Muscle of back (tissue), 13 donors: Measurements from ENCODE around the gene HDAC9. TPM values are rescaled to one million over a fixed set of nuclear protein-coding genes. Genes with fewer than 3 reads are reported as not detected.

Source experiments
- DNase-seq, 3 donors: peaks; one replicate each; pipeline versions ENCODE4 v3.0.0 to v3.0.0-alpha.2; 2013
- long read RNA-seq, 9 donors: transcript quantifications; one replicate each; lab custom pipeline, GENCODE V29; 2026
- polyA plus RNA-seq, 10 donors: library from polyadenylated mRNA; unstranded; fragments of 120-200 nt; gene quantifications; one replicate each; pipeline ENCODE4 v1.2.1, GENCODE V29; 2013; ENCODE audit not compliant: insufficient read length in 10 of 10

Gene HDAC9
- polyA plus RNA-seq = 10 to 100 TPM; 15.2 to 32.0 (median 18.5) TPM
- long read RNA-seq, donor 1 = 0 reads
- long read RNA-seq, donor 2 = 0 reads
- long read RNA-seq, donor 3 = 0 reads
- long read RNA-seq, donor 4, full-length matches to known transcripts = 2 of 2 reads
- long read RNA-seq, donor 4, partial matches to known transcripts = 0 of 2 reads
- long read RNA-seq, donor 4, other reads (novel, unspliced or antisense) = 0 of 2 reads
- long read RNA-seq, donor 5, partial matches to known transcripts = 0 of 26 reads
- long read RNA-seq, donor 5, other reads (novel, unspliced or antisense) = 26 of 26 reads
- long read RNA-seq, donor 6, full-length matches to known transcripts = 1 of 1 reads
- long read RNA-seq, donor 6, partial matches to known transcripts = 0 of 1 reads
- long read RNA-seq, donor 6, other reads (novel, unspliced or antisense) = 0 of 1 reads
- long read RNA-seq, donor 7 = 0 reads
- long read RNA-seq, donor 8, partial matches to known transcripts = 0 of 1 reads
- long read RNA-seq, donor 8, other reads (novel, unspliced or antisense) = 0 of 1 reads
- long read RNA-seq, donor 9 = 0 reads

DNA sequence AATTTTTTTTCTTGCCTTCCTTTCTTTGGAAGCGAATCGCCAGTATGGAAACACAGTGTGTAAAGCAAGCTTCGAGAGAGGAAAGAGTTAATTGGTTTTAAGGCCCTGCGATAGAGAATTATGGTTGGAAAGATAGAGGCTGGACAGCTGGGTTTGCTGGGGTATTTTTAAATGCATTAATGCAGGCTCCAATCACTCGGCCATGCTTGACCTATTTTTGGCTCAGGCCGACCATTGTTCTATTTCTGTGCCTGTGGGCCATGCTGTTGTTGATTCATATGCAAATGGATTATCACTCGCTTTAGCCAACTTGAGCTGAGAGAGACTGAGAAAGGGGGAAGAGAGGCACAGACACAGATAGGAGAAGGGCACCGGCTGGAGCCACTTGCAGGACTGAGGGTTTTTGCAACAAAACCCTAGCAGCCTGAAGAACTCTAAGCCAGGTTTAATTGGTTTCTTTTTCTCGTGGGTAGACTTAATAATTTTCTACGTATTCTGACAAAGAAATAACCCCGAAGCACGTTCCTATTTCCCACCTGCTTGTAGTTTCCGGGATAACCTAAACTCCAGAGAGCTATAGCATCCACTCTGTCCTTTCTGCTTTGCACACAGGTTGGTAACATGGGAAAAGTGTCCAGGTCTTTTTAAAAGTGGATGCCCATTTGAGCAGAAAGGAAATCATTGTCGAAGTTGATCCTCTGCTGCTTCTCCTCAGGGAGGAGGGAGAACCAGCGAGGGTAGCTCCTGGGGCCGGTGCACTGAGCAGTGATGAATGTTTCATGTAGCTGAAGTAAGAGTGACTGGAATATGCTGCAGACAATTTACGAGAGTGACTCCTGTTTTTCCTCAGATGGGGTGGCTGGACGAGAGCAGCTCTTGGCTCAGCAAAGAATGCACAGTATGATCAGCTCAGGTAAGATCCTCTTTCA, at the start of gene HDAC9:
TSS of gene HDAC9 (plus strand) at position 338 of the 929 bp plus-strand sequence. CDS start at position 892, 554 bp downstream.
- DNase-seq = peak; percentile 62 to 77 (median 67)

DNA sequence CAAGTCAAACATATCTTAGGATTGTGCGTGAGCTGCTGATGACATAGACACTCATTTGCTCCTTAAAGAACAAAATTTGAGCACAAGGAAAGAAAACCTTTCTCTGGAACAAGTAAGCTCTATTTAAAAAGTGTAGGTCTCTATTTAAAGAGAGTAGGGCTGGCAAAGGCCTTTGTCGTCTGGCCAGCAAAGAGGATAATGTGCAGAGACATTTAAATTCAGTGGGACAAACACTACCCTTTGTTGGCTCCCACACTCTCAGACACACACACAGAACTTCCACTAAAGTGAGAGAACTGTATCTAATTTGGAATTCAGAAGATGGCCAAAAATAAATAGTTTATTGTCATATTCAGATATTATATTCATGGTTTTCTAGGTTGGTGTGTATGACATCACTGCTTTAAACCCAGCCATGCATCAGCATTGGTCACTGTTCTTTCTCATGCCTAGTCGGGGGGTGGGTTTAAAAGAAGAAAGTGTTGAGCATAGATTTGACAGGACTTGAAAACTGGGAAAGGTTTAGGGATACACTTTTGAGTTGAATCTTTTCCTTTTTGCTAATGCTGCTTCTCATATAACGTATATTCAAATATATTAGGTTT, 49.5 kb upstream of the HDAC9 start:
- peak in 2 of 3 donors; percentile 16 to 32 for DNase-seq

DNA sequence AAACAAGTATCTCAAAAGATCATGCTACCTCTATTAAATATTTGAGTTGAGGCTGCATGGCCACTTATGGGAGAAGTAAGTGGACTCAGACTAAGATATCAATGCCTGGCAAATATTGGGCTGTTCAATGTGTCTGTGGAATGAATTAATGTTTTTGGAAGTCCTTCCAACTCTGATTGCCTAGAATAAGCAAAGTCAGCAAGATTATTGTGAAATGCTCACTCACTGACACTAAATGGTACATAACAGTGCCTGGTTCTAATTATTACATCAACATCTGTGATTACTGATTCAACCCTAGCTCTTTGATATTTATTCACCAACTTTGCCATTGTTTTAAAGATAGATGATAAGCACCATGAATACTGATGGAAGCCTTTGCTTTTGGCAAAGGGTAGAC, 45.5 kb upstream of the HDAC9 start:
- no peak for DNase-seq

DNA sequence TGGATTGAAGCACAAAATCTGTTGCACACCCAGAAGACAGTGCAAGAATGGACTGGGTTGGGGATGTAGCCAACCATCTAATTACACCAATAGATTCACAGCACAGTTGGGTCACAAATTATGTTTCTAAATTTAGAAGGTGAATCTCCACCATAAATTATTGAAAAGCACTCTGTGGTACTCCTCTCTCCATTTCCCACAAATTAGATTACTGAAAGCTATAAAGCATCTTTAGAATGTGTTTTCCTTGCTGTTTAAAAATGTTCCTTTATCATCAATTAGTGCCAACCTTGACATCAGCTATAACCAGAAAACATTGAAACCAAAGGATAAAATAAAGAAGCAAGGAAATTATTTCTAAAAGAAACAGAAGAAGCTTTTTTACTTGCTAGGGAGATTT, 39.9 kb upstream of the HDAC9 start:
- no peak for DNase-seq

DNA sequence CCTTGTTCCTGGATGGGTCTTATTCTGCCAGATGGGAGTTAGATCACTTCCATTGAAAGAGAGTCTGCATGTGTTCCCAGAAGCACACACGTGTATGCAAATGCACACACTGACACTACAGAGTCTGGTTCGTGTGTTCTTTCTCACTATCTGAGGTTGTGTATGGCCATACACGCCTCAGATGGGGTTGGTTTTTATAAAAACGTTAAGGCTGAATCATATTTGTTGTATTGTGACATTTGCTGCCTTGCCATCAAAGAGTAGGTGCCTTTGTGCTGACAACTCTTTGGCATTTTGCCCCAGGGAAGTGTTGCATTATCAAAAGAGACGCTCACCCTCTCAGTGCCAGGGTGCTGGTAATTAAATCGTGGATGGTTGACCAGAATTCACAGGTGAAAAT, 37.7 kb upstream of the HDAC9 start:
- DNase-seq = no peak

DNA sequence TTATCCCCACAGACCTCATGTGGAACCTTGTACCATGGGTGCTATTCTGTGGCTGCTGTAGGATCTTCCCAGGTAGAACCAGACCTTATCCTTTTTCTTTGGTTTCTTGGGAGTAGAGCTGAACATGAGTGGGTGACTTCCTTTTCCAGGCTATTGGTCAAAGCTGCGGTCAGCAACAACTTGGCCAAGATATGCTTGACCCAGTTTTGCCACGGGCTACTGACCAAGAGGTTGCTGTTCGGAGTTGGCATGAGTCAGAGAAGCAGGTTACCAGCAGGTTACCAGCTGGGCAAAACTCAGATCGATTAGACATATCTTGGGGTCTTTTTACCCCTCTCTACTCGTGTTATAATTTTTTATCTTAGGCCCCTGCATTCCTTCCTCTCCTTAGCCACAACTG, 36.7 kb upstream of the HDAC9 start:
- no peak for DNase-seq

DNA sequence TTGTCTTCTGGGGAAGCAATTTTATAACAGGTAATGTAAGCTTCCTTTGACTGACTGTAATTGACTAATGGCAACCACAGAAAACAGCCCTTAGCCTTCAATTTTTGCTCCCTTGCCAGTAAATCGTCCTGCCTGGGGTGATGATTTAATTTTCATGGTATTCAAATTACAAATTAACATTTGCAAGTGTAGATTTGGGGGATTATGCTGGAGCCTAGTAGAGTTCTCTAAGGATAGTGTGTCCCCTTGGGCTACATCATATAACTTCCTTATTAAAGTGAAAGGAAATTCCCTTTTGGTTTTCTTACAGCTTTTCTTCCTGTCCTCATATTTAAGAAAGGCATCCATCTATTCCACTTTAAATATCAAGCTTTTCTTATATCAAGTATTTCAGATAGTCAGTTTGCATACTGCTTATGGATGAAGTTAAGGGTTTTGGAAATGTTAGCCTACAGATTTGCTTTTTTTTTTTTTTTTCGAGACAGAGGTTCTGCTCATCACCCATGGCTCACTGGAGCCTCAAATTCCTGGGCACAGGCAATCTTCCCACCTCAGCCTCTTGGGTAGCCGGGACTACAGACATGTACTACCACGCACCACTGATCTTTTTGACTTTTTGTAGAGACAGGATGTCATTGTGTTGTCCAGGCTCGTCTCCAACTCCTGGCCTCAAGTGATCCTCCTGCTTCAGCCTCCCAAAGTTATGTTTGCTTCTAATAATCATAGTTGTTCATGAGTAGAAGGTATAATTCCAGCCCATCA, 35.9 kb upstream of the HDAC9 start:
- no peak for DNase-seq

DNA sequence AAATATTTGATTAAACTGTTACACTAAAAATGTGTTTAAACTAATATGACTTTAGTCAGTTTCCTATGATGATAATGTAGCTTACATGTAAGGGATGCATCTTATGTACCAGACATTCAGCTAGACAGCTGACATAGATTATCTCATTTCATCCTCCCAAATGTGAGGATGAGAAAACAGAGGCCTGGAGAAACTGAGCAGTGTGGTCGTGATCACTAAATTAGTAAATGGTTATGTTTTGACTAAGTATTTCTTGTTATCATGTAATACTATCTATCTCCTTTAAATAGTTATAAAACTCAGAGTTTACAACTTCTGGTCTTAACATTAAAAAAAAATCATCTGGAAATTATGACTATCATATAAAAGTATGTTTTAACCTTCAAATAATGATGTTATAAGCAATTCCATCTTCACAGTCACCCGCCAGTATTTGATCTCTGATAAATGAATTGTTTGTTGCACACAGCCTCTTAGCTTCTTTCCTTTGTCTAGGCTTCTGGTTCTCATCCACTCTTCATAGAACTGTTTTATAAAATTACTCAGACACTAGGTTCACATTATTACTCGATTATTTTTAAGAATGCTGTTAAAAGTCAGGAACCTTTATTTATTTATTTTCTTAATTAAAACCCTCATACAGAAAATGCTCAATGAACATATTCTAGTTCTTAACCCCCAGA, 33.6 kb upstream of the HDAC9 start:
- DNase-seq = no peak

DNA sequence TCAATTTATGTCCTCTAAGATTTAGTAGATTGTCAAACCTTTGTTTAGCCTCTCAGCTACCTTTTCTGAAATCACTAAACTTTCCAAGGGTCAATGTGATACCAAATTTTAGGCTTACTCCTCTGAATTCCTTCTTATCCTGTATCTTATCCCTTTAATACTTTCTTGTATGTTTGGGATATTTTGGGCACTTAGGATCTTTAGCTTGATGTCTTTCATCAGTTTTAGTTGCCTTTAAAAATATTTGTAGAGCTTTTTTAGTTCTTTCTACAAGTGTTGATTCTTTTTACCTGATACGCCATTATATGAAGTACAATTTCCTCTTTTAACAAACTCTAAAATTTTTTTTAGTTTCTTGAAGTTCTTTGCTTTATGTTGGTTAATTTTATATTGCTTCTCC, 30.7 kb upstream of the HDAC9 start:
- DNase-seq = no peak

DNA sequence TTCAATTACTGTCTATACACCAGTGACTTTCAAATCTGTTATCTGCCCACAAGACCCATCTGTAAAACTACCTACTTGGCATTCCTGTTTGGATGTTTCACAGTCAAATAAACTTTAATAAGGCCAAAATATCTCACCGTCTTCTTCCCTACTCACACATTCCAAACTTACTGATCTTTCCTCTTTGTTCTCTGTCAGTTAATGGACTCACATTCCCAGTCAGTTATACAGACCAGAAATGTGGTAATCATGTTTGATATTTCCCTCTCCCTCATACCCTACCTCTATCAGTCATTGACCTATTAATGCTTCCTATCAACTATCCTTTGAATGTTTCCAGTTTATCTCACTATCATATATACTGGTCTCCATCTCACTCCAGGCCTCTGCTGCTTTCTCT, 28.5 kb upstream of the HDAC9 start:
- no peak for DNase-seq

DNA sequence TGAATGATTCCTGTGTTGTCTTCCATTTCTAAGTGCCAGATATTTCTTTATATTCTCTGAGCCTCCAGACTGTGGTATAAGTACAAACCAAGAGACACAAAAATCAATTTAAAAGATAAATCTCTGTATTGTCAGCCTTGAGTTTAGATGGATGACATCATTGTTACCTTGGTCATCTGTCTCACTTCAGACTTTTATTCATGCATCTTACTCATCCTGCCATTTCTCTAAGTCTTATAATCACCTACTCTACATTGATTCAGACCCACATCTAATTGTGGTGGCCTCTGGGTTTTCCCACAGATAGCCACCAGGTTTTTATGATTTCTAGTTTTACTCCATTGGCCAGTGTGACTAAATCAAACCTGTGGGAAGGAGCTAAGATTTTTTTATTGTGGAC, 26.8 kb upstream of the HDAC9 start:
- no peak for DNase-seq

DNA sequence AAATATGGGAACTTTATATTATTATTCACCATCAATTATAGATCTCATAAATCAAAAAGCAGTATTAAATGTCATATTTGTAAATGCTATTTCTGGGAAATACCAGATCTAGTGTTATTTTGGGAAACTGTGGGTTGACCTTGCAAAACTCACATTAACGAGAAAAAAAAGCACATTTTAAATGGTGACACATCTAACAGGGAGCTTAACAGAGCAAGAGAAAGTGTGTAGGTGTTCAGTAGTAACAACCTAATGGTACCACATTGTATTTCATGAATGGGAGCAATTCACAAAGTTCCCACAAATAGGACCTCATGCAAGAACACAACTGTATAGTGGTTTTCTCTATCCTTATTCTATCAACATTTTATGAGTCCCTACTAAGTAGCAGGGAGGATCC, 26.2 kb upstream of the HDAC9 start:
- DNase-seq = no peak

DNA sequence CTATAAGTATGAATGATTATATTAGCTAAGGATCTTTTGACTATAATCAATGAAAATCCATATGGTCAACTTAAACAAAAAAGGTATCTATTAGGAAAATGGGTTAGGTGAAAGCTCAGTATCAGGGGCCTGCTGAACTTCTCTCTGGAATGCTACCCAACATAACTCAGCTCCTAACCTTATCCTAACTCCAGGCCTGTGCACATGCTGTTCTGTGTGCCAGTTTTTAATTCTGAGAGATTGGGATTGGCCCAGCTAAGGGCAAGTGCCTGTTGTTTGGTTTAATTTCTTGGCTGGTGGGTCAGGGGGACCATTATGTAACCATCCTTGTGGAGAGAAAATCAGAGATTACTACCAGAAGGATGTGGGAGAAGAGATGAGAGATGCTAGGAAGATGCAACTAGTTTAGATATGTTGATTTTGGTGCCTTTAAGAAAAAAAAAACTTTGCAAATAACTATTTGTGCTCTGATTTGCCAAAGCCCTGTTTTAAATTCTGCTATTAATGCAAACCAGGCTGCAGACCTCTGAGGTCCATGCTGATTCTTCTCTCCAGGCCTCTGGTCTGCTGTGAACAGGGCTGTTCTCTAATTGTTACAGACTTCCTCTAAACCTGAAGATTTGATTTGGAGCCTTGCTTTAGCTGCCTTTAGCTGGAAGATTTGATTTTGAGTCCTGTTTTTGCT, 23.9 kb upstream of the HDAC9 start:
- DNase-seq = no peak

DNA sequence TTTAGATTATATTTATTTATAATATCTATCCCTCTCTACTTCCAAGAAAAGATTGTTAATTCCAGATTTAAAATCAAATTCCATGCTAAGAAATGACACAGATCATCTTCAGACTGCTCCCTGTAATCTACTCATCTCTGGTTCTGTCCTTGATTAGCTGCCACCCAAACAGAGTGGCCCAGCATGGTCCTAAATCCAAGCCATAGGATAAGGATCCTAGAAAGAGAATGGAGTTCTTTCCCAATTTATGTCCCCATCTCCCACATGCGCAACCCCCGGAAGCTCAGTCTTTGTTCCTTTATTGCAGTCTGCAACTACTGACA, 23.4 kb upstream of the HDAC9 start:
- no peak for DNase-seq

DNA sequence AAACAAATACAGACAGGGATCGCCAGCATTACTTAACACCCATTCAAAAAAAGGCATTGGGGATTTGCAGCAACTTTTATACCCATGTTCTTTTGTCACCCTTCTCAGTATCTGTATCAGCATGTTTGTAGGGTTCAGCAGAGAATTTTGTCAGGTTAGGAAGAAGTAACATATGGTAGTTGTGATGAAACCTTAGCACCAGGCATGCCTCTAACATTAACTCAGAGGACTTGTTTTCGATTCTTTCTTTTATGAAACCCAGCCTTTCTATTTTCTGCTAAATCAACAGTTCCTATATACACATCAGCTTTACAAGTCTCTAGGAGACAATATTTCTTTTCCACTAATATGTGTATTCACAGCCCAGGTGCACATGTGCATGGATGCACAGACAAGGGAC, 22.4 kb upstream of the HDAC9 start:
- DNase-seq = no peak

DNA sequence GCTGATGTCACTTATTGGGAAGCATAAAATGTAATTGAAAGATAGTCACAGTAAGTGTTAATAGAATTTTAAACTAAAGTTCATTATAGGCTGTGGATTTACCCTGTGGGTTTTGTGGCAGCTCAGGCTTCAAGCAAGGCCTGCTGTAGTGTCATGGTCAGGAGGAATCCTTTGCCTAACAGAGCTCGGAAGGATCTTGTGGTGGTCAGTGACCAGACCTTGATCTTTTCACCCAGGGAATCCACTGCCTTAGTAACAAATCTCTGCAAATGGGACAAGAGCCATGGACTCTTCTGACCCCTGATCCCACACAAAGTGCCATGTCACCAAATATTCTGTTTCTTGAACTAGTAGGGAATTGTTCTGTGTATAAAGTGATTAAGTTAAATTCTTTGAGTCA, 20.6 kb upstream of the HDAC9 start:
- no peak for DNase-seq

DNA sequence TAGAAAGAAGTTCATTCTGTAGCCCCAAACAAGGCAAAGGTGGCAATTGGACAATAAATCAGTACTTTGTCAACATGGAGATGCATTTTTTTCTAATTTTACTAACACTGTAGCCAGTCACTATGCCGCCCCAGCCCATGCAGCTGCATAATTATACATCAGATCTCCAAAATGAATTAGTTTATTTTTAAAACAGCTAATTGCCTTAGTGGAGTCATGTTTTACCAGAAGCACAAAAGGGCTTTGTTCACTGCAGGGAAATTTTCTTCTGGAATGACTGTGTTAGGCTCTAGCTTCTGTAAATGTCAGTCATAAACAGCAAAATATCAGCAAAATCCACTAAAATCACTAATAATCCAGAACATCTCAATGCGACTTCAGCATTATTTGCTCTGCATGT, 20.1 kb upstream of the HDAC9 start:
- DNase-seq = no peak

DNA sequence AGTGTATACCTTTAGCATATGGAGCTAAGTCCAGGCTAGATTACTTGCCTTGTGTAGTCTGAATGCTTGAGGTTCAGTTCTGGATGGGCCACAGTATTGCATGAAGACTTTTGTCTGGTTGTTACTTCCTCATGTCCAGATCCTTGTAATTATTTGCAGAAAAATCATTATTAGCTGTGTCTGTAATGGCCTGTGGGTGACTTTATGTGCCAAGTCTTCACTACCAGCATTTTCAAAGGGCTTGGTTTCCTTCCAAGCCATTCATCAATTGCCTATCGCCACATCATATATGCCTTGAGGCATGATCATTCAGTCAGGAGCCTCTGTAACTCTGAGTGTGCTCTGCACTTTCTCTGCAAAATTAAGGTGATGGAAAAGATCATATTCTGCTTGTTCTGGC, 13.8 kb upstream of the HDAC9 start:
- DNase-seq = no peak

DNA sequence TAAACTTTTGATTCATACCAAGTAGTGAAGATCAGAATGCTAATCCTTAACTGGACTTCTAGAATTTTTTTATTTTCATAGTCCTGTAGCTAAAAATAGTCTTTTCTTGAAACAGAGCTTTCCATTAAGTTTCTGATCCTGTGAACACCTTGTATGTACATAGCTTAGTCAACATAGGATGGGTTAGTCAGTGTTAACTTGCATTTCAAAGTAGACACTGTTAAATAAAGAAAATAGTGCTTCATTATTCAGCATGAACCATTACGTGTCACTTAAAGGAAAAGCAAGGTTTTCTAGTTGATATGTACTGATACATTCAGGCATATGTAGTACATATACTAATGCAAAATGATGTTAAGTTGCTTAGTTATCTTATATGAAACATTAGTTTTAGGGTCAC, 7.5 kb upstream of the HDAC9 start:
- no peak for DNase-seq

DNA sequence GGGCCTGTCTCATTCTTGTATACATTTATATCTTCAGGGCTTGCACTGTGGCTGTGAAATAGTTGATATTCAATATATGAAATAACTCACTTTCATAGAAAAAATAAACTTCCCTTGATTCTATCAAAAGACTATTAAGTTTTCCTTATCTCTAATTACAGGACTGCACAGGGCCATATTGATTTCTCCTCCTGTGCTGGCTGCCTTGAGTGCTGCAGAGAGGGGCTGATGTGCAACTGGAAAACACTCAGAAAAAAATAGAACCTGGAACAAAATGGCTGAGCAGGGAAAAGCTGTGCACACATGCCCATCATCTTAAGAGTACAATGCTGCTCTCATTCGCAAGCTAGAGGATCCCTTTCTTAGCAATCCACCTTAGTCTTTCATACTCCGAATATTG, 5.9 kb upstream of the HDAC9 start:
- no peak for DNase-seq
